ENCODE measurements around the gene MRPL49.

DNA sequence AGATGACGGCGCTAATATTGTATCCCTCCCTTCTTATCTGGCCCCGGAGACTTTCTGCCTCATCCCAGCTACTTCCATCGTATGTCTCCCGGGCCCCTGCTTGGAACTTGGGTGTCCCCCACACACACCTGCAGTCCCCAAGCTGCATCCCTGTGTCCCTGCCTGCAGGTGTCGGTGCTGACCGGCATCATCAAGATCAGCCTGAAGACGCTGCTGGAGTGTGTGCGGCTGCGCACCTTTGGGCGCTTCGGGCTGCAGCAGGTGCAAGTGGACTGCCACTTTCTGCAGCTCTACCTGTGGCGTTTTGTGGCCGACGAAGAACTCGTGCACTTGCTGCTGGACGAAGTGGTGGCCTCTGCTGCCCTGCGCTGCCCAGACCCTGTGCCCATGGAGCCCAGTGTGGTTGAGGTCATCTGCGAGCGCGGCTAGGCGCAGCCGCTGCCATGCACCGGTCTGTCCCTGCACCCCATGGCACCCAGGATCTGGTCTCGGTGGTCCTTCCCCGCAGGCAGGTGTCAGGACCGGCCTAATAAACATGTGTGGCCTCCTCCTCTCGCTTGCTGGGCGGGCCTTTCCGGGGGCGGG, 10.9 kb upstream of the MRPL49 start:
- TF ChIP-seq, protein P1, sequence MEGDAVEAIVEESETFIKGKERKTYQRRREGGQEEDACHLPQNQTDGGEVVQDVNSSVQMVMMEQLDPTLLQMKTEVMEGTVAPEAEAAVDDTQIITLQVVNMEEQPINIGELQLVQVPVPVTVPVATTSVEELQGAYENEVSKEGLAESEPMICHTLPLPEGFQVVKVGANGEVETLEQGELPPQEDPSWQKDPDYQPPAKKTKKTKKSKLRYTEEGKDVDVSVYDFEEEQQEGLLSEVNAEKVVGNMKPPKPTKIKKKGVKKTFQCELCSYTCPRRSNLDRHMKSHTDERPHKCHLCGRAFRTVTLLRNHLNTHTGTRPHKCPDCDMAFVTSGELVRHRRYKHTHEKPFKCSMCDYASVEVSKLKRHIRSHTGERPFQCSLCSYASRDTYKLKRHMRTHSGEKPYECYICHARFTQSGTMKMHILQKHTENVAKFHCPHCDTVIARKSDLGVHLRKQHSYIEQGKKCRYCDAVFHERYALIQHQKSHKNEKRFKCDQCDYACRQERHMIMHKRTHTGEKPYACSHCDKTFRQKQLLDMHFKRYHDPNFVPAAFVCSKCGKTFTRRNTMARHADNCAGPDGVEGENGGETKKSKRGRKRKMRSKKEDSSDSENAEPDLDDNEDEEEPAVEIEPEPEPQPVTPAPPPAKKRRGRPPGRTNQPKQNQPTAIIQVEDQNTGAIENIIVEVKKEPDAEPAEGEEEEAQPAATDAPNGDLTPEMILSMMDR (IDR thresholded peaks at IDR 0.05) = no peak
- TF ChIP-seq POLR2A (IDR thresholded peaks at IDR 0.05) = no peak

Data from vagina (tissue), 2 donors.